Bone marrow (tissue), 2 donors: Measurements from ENCODE around the gene CRTC3.
"Not testable (repeated sequence)": the region's sequence is repeated elsewhere in the genome, so short reads cannot be mapped to it uniquely, and the experiment has no call there.

ENCODE experiments used
- DNase-seq, 2 donors: peaks; one replicate each; lab custom pipeline; 2025; lab: John Stamatoyannopoulos, UW

CRTC3 gene

GRCh38 chr15:90623854-90624253, 94.1 kb downstream of the CRTC3 start:
- no peak for DNase-seq

GRCh38 chr15:90624278-90624981, 94.7 kb downstream of the CRTC3 start:
- DNase-seq = no peak

GRCh38 chr15:90625037-90625436, 95.3 kb downstream of the CRTC3 start:
- DNase-seq = no peak

DNA sequence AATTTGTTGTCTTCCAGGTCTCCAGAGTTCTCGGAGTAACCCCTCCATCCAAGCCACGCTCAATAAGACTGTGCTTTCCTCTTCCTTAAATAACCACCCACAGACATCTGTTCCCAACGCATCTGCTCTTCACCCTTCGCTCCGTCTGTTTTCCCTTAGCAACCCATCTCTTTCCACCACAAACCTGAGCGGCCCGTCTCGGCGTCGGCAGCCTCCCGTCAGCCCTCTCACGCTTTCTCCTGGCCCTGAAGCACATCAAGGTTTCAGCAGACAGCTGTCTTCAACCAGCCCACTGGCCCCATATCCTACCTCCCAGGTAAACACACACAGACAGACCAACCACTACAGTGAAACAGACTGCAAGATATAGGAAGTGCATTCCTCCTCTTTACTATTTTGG, 99.5 kb downstream of the CRTC3 start:
- no peak for DNase-seq

DNA sequence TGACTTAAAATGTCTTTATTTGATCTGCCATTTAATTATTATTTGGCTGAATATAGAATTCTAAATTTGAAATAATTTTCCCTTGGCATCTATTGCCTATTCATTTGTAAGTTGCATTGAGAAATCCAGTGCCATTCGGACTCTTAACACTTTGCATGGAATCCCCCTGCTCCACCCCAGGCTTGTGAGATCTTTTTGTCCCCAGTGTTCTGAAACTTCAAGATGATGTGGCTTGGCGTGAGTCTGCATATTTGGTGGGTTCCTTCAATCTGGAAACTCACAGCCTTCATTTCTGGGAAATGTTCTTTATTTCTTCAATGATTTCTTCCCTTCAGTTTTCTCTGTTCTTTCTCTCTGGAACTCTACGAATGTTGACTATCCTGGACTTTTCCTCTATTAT, 103.6 kb downstream of the CRTC3 start:
- DNase-seq = no peak

GRCh38 chr15:90636993-90637392, 107.3 kb downstream of the CRTC3 start:
- not testable (repeated sequence) for DNase-seq

DNA sequence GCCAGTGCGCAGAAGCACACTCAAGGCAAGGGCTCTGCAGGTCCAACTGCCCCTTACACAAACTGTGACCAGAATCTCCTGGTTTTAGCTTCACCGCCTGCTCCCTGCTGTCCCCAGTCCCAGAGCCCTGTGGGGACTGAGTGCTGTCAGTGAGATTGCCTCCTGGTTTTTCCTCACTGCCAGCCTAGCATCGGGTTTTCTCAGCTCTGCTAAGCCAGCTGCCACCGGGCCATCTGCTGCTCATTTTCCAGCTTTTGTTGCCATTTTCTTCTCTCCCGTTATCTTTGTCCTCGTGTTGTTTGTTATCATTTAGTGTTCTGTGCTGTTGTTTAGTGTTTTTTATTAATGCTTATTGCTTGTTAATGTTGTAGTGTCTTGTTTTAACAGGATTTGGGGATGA, 108.0 kb downstream of the CRTC3 start:
- no peak for DNase-seq

DNA sequence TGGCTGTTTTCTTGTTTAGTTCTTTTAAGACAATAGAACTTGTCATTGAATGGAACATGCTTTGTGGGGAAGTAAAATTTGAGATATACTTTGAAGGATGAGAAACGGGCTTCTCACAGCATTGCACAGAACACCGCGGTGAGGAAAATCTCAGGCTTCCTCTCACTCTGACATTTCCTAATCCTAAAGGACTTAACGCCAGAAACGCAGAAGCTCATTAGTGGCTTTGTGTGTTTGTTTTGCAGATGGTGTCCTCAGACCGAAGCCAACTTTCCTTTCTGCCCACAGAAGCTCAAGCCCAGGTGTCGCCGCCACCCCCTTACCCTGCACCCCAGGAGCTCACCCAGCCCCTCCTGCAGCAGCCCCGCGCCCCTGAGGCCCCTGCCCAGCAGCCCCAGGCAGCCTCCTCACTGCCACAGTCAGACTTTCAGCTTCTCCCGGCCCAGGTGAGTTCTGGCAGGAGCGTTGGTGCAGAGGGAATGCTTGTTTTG, 108.5 kb downstream of the CRTC3 start:
- DNase-seq = no peak

- DNase-seq = no peak
These were observed 109.2 kb downstream of the CRTC3 start for GRCh38 chr15:90638963-90639362.

GRCh38 chr15:90640862-90641261, 111.1 kb downstream of the CRTC3 start:
- no peak for DNase-seq

DNA sequence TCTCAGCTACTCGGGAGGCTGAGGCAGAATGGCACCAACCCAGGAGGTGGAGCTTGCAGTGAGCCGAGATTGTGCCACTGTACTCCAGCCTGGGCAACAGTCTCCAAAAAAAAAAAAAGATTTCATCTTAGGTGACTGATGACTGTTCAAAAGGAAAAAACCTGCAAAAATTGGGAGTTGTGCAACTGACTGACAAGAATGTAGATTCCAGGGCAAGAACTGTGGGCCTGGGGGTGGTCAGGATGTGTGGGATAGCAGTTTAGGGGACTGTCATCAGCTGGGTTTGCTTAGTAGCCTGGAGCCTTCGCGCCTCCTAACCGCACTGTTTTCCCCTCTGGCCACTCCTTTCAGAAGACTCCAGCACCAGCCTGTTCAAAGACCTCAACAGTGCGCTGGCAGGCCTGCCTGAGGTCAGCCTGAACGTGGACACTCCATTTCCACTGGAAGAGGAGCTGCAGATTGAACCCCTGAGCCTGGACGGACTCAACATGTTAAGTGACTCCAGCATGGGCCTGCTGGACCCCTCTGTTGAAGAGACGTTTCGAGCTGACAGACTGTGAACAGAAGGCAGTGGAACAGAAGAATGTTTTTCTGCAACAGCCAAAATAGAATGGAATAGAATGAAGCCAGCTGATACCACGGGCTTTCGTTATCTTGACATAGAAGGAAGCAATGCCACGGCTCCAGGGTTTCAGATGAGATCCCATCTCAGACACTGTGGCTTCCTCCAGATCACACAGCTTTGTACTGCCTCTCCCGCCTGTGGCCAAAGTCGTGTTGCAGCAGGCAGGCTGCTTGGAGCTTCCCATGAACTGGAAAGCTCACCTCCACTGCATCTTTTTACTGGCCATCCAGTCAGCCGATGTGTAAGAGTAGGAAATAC, 112.1 kb downstream of the CRTC3 start:
- no peak for DNase-seq

- DNase-seq = no peak
These were observed 113.0 kb downstream of the CRTC3 start for GRCh38 chr15:90642464-90643300.

DNA sequence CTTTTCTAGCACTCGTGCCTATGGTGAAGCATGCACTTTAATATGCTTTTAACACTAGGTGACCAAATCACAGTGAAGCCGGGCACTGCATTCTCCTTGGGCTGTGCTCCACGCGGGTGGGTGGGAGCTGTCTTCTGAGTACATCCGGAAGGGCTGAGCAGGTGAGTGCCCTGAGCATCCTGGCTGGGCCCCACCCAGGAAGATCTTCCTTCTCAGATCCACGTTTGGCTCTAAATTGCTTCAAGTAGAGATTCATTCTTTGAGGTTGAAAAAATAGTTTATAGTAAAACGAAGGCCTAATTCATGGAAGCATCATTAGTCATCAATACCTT, 113.5 kb downstream of the CRTC3 start:
- no peak for DNase-seq

DNA sequence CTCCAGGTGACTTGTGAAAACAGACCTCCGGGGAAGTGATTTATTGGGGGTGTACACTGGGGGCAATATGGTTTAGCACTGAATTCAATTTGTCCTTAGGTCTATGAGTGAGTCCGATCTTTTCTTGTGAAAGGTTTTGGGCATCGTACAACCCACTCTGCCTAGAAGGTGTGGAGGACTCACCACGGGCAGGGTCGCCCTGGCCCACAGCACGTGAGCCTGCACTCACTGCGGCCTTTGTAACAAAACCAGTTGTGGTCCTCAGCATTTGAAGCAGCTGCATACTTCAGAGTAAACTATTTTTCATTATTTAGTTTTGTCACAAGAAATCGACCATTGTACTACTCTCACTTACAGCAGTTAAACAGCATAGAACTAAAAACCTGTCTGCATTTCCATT, 114.8 kb downstream of the CRTC3 start:
- DNase-seq = no peak

GRCh38 chr15:90644952-90645725, 115.4 kb downstream of the CRTC3 start:
- DNase-seq = no peak

- no peak for DNase-seq
These were observed 116.3 kb downstream of the CRTC3 start for GRCh38 chr15:90645873-90646575.

GRCh38 chr15:90646662-90647305, 117.1 kb downstream of the CRTC3 start:
- DNase-seq = no peak

DNA sequence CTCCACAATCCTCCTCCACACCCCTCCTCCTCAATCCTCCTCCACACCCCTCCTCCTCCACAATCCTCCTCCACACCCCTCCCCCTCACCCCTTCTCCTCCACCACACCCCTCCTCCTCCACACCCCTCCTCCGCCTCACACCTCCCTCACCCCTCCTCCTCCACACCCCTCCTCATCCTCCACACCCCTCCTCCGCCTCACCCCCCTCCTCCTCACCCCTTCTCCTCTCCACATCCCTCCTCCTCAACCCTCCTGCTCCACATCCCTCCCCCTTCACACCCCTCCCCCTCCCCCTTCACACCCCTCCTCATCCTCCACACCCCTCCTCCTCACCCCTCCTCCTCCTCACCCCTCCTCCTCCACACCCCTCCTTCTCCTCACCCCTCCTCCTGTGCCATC, 117.6 kb downstream of the CRTC3 start:
- no peak for DNase-seq

GRCh38 chr15:90648137-90649070, 118.7 kb downstream of the CRTC3 start:
- DNase-seq = peak; percentile 71 to 75
